T-helper 1 cell treated with Interleukin-12 subunit alpha and Interleukin-12 subunit beta and Interleukin-4 antibody, amounts not matched to agents 30 μg/mL and 1 μg/mL, for 36 hours (primary cell): ENCODE measurements around the gene SPDYE4.

ENCODE experiments used
- H3K27ac Mint-ChIP-seq: one replicate; pipeline ENCODE4 v1.8.0; 2021; ENCODE audit warnings: mild to moderate bottlenecking, mixed read lengths
- H3K27me3 Mint-ChIP-seq: one replicate; pipeline ENCODE4 v1.8.0; 2021; ENCODE audit warnings: low read depth, mixed read lengths
- H3K36me3 Mint-ChIP-seq: one replicate; pipeline ENCODE4 v1.8.0; 2021; ENCODE audit warnings: low read depth, mixed read lengths
- H3K4me1 Mint-ChIP-seq: one replicate; pipeline ENCODE4 v1.8.0; 2021; ENCODE audit warnings: low read depth, mixed read lengths
- H3K4me3 Mint-ChIP-seq: one replicate; pipeline ENCODE4 v1.8.0; 2021; ENCODE audit warnings: mild to moderate bottlenecking, moderate library complexity, mixed read lengths
- H3K9me3 Mint-ChIP-seq: one replicate; pipeline ENCODE4 v1.8.0; 2021; ENCODE audit warnings: mixed read lengths

Gene SPDYE4

DNA sequence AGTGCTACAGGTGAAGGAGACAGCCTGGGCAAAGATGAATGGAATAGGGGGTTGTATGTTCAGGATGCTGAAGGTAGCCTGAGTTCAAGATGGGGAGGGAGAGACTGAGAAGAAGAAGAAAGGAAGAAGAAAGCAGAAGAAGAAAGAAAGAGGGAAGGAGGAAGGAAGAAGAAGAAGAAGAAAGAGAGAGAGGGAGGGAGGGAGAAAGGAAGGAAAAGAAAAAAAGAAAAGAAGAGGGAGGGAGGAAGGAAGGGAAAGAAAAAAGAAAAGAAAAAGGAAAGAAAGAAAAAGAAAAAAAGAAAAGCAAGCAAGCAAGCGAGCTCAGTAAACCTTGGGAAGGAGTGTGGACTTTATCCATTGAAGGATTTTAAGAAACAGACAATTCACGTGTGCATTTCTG, 21.6 kb downstream of the SPDYE4 start:
- H3K4me1 Mint-ChIP-seq, result peaks cover 9% of the 10 kb centered on the region
- H3K9me3 Mint-ChIP-seq, result no peaks in the 10 kb centered on the region
- peaks cover 14% of the 10 kb centered on the region for H3K27me3 Mint-ChIP-seq
- H3K4me3 Mint-ChIP-seq, result no peak overlapping the region
- H3K27ac Mint-ChIP-seq, result no peak overlapping the region
- H3K36me3 Mint-ChIP-seq, result no peaks in the 10 kb centered on the region

DNA sequence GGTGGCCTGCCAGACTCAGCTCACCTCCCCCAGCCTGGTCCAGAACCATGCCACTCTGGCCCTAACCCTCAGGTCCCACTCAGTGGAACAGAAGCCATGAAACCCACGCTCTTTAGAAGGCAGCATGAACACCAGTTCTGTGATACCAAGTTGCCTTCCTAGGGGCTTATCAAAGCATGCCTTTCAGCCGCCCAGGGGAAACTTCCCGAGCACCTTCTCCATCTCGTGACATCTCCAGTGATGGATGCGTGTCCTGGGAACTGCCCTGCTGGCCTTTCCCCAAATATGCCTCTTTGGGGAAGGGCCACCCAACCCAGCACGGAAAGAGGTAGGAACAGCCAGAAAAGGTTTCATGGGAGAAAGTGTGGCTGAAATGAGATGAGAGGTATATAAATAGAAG, 22.0 kb downstream of the SPDYE4 start:
- peaks cover 14% of the 10 kb centered on the region for H3K27me3 Mint-ChIP-seq

DNA sequence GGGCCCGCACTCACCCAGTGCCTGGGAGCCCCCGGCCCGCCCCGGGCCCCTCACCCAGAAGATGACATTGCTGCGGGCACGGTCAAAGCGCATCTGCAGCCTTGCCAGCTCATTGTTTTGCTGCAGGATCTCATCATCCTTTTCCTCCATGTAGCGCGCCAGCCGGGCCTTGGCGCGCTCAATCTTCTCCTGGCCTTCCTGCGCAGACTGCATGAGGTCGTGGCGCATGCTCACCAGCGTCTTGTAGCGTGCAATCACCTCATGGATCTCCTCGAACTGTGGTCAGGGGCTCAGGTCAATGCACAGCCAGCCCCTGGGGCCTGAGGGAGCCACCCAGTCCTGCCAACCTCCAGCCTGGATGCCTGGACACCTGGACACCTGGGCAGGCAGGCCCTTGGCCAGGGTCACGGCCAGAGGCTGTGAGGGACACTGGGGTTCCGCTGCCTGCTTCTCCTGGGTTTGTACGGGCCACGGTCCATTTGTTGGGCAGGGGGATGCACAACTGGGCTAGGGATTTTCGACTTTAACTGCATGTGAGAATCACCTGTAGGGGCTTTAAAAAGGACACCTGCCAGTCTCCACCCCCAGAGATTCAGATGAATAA, 22.9 kb downstream of the SPDYE4 start:
- Mint-ChIP-seq H3K4me1 (peaks cover 5% of the 10 kb centered on the region), H3K36me3 (no peaks in the 10 kb centered on the region), H3K9me3 (no peaks in the 10 kb centered on the region), H3K4me3 (no peak overlapping the region), H3K27ac (no peak overlapping the region), H3K27me3 (peaks cover 14% of the 10 kb centered on the region)

More for the DNA sequence above, 22.0 kb downstream of the SPDYE4 start:
- no peaks in the 10 kb centered on the region for H3K9me3 Mint-ChIP-seq
- H3K4me3 Mint-ChIP-seq, result no peak overlapping the region
- H3K27ac Mint-ChIP-seq, result no peak overlapping the region
- H3K4me1 Mint-ChIP-seq, result peaks cover 9% of the 10 kb centered on the region
- H3K36me3 Mint-ChIP-seq, result no peaks in the 10 kb centered on the region

DNA sequence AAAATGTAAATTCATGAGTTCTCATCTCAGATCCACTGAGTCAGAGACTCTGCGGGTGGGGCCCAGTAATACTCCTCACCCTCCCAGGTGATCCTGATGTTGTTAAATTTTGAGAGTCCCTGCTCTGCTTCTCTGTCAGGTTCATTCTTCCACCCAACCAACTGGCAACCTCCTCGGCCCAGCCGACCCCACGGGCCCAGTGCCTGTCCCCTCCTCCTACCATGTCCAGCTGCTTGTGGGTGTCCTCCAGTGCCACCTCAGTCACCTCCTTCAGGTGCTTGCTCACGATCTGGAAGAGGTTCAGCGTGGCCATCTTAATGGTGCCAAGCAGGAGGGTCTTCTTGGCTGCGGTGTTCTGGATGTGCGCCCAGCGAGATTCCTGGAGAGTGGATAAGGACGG, 23.5 kb downstream of the SPDYE4 start:
- H3K4me3 Mint-ChIP-seq, result no peak overlapping the region
- peaks cover 14% of the 10 kb centered on the region for H3K27me3 Mint-ChIP-seq
- peaks cover 1% of the 10 kb centered on the region for H3K4me1 Mint-ChIP-seq
- H3K9me3 Mint-ChIP-seq, result no peaks in the 10 kb centered on the region
- H3K27ac Mint-ChIP-seq, result no peak overlapping the region
- H3K36me3 Mint-ChIP-seq, result no peaks in the 10 kb centered on the region

DNA sequence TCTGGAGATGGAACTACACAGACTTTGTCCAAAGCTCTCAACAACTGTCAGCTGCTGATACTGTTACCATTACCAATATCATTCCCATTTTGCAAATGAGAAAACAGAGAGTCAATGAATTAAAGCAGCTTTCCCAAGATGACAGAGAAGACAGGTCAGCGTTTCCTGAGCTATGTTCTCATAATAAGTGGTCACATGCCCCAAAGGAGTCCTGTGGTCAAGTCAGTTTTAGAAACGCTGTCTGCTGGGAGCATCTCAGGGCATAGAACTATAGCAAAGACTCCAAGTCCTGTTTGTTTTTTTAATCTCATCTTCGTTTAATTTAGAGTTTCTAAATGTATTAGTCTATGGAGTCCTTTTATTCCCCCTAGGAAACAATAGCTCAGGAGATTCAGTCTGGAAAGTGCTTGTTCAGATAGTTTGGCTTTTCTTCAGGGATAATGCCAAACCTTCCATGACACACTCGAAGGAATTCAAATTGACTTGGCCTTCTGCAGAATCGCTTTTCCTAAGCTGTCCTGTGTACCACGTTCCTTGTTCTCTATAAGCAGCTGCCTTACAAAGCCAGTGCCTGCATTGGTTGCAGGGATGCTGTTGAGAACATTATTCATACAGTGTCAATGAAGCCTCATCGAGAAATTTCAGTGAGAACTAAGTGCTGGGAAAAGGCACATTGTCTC, 25.8 kb downstream of the SPDYE4 start:
- no peak overlapping the region for H3K4me3 Mint-ChIP-seq
- peaks cover 9% of the 10 kb centered on the region for H3K27me3 Mint-ChIP-seq
- no peaks in the 10 kb centered on the region for H3K36me3 Mint-ChIP-seq
- H3K9me3 Mint-ChIP-seq, result no peaks in the 10 kb centered on the region
- H3K27ac Mint-ChIP-seq, result no peak overlapping the region
- no peaks in the 10 kb centered on the region for H3K4me1 Mint-ChIP-seq

DNA sequence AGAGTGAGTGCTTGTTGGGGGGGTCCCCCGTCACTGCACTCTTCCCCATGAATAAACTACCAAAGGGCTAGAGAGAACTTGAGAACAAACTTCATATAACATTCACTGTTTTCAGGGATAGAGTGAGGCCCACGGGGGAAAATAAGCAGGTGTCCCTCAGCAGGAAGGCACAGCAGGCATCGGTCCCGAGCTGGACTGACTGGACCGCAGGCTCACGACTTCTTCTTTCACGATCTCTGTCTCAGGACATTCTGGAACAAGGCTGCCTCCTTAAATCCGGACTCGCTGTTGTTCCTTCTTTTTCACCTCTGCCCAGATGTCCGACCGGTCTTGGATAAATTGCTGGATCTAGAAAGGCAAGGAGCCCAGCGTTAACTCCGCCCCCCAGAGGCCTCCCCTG, 28.5 kb downstream of the SPDYE4 start:
- no peak overlapping the region for H3K4me3 Mint-ChIP-seq

DNA sequence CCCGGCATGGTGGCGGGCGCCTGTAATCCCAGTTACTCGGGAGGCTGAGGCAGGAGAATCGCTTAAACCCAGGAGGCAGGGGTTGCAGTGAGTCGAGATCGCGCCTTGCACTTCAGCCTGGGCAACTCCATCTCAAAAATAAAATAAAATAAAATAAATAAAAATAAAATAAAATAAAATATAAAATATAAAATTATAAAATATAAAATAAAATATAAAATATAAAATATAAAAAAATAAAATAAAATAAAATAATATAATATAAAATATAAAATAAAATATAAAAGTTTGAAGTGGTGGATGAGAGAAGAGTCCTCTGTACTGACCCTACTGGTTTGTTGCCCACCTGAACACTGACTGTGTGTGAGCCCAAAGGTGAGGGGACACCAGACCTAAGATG, 28.9 kb downstream of the SPDYE4 start:
- Mint-ChIP-seq H3K27me3 (peaks cover 3% of the 10 kb centered on the region), H3K4me3 (no peak overlapping the region), H3K36me3 (no peaks in the 10 kb centered on the region), H3K4me1 (no peaks in the 10 kb centered on the region), H3K9me3 (no peaks in the 10 kb centered on the region), H3K27ac (no peak overlapping the region)

More for the DNA sequence above, 28.5 kb downstream of the SPDYE4 start:
- H3K27me3 Mint-ChIP-seq, result peaks cover 3% of the 10 kb centered on the region
- no peaks in the 10 kb centered on the region for H3K4me1 Mint-ChIP-seq
- no peaks in the 10 kb centered on the region for H3K9me3 Mint-ChIP-seq
- H3K36me3 Mint-ChIP-seq, result no peaks in the 10 kb centered on the region
- H3K27ac Mint-ChIP-seq, result no peak overlapping the region

DNA sequence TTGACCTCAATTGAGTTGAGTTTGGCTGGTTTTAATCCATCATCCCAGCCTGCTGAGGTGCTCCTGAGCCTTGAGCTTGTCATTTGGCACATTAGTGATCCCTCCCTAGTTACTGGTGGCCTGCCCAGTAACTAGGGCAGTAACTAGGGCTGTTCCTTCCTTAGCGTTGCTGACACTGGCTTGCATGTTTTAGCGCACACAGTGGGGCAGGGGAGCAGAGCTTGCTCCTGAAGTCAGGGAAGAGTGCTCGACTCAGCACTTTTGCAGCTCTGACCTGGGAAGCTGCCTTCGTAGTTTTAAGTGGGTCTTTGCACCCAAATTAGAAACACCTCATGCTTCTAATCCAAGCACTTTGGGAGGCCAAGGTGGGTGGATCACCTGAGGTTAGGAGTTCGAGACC, 29.4 kb downstream of the SPDYE4 start:
- peaks cover 3% of the 10 kb centered on the region for H3K27me3 Mint-ChIP-seq
- H3K27ac Mint-ChIP-seq, result no peak overlapping the region
- H3K36me3 Mint-ChIP-seq, result no peaks in the 10 kb centered on the region
- no peak overlapping the region for H3K4me3 Mint-ChIP-seq
- no peaks in the 10 kb centered on the region for H3K4me1 Mint-ChIP-seq
- no peaks in the 10 kb centered on the region for H3K9me3 Mint-ChIP-seq

DNA sequence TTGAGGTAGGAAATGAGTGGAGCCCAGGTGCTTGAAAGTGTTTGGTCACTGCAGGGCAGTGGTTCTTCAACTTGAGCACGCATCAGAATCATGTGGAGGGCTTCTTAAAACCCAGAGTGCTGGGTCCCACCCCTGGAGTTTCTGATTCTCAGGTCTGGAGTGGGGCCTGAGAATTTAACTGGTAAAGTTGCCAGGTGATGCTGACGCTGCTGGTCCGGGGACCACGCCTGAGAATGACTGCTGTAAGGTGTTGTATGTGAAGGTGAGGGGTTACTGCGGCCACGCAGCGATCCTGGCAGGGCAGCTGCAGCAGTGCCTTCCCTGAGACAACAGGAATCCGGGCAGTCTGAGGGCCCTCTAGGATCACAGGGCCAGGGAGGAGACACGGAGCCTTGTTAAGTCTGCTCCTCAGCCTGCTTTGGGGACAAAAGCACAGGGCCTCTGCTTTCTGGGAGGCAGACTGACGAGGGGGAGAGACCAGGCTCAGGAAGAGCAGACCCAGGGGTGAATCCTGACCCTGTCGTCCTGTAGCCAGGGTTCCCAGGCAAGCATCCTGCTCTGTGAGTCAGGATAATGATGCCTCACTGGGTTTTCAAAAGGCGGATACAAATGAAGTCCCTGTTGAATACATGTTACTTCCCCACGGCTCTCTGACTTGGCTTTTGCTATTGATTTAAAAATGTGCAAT, 30.0 kb downstream of the SPDYE4 start:
- Mint-ChIP-seq H3K4me3 (no peak overlapping the region), H3K36me3 (no peaks in the 10 kb centered on the region), H3K27me3 (peaks cover 3% of the 10 kb centered on the region), H3K27ac (no peak overlapping the region), H3K9me3 (no peaks in the 10 kb centered on the region), H3K4me1 (no peaks in the 10 kb centered on the region)

DNA sequence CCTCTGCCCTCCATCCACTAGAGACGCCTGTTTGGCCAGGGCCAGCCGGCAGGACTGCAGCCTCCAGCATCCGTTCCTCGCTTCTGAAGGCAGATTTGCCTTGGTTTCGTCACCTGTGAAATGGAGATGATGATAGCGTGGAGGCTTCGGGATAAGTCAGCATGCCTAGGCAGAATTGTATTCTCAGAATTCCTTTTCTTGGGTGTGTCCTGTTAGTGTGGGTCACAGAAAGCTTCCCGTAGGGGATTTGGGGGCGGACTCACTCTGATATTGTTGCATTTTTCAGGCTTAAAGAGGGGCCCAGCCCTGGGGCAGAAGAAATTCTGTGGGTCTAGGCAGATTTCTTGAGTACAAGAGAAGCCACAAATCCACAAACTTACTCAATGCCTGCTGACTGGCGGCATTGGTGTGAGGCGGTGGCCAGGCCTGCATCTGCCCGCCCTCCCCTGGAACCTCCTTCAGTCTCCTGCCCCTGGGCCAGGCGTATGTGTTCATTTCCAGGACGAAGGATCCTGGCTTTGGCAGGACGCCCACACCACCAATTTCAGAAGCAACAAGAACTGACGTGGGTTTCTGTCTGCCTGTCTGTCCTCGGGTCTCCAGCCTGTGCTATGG, 31.3 kb downstream of the SPDYE4 start:
- H3K27ac Mint-ChIP-seq, result no peak overlapping the region
- H3K4me3 Mint-ChIP-seq, result no peak overlapping the region
- no peaks in the 10 kb centered on the region for H3K9me3 Mint-ChIP-seq
- no peaks in the 10 kb centered on the region for H3K36me3 Mint-ChIP-seq
- H3K27me3 Mint-ChIP-seq, result peaks cover 3% of the 10 kb centered on the region
- no peaks in the 10 kb centered on the region for H3K4me1 Mint-ChIP-seq

DNA sequence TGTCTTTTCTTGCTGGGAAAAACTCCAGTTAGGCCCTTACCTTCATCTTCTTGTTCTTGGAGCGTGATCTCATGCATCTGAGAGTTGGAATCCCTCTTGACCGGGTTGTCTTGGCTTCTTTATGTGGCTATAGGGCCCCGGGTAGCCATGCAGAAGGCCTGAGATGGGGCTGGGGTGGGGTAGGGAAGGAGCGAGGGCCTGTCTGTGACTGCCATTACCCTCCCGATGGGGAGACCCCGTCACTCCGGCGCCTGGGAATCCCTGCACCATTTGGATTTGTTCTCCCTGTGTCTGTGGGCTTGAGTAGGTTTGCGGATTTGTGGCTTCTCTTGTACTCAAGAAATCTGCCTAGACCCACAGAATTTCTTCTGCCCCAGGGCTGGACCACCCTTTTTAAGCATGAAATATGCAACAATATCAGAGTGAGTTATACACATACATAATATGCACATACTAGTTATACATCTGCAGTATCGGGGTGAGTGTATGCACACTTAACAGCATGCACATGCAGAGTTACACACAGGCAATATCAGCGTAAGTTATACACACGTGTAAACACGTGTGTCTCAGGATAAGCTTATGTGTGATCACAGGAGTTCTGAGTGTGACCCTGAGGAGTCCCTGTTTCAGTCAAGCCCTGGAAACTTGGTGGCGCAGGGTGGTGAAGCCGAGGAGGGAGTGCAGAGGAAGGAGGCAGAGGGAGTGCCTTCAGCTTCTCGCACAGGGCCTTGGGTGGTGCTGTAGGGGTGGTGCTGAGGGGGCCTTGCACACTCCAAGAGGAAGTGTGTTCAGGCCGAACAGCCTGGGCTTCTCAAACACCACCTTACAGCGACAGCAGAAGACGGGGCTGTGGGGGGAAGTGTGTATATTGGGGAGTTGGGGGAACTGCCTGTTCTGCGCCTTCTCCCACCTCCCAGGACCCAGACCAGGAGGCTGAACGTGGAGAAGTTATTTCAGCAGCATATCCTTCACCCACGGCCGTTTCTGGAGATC, 32.2 kb downstream of the SPDYE4 start:
- H3K4me1 Mint-ChIP-seq, result no peaks in the 10 kb centered on the region
- H3K27ac Mint-ChIP-seq, result no peak overlapping the region
- peaks cover 6% of the 10 kb centered on the region for H3K27me3 Mint-ChIP-seq
- no peaks in the 10 kb centered on the region for H3K9me3 Mint-ChIP-seq
- no peak overlapping the region for H3K4me3 Mint-ChIP-seq
- no peaks in the 10 kb centered on the region for H3K36me3 Mint-ChIP-seq

DNA sequence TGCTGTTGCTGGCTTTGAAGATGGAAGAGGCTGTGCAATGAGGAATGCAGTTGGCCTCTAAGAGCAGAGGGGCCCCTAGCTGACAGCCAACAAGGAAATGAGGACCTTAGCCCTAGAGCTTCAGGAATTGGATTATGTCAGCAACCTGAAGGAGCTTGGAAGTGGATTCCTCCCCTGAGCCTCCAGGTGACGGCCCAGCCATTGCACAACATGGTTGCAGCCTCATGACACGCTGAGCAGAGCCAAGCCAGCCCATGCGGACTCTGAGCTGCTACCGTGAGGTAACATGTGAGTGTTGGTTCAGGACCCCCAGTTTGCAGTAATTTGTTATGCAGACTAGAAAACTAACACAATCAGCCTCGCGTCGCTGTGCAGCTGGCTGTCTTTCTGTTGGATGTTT, 33.9 kb downstream of the SPDYE4 start:
- Mint-ChIP-seq H3K4me3 (no peak overlapping the region), H3K27ac (no peak overlapping the region), H3K9me3 (no peaks in the 10 kb centered on the region)

DNA sequence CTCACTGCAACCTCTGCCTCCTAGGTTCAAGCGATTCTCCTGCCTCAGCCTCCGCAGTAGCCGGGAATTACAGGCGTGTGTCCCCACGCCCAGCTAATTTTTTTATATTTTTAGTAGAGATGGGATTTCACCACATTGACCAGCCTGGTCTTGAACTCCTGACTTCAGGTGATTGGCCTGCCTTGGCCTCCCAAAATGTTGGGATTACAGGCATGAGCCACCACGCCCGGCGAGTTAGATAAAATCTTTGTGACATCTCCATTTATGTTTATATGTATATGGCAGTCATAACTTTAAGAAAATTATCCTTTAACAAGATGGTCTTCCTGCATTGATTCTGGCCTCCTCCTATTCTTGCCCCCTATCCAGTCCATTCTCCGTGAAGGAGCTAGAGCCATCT, 37.8 kb downstream of the SPDYE4 start:
- Mint-ChIP-seq H3K4me3 (no peak overlapping the region), H3K27ac (no peak overlapping the region), H3K36me3 (no peaks in the 10 kb centered on the region), H3K4me1 (no peaks in the 10 kb centered on the region), H3K27me3 (peaks cover 3% of the 10 kb centered on the region), H3K9me3 (no peaks in the 10 kb centered on the region)

More for the DNA sequence above, 33.9 kb downstream of the SPDYE4 start:
- Mint-ChIP-seq H3K4me1 (no peaks in the 10 kb centered on the region), H3K27me3 (peaks cover 6% of the 10 kb centered on the region), H3K36me3 (no peaks in the 10 kb centered on the region)
